IMR-90 (cell line): ENCODE measurements around the gene DLEU7. TPM values are rescaled to one million over a fixed set of nuclear protein-coding genes. Genes with fewer than 3 reads are reported as not detected.

Experiments used
- ATAC-seq: fragments of 200-7000 bp; cut with Tn5 transposase; 2 replicates; pipeline ENCODE4 v1.9.1; 2020; ENCODE audit warnings: low read depth, mild to moderate bottlenecking, moderate library complexity
- BruUV-seq: library from RNA; stranded (reverse); fragments of 400-500 nt; replicated peaks from 2 replicates; lab custom pipeline; 2021; lab: Mats Ljungman, UMichigan
- CTCF ChIA-PET: fragments of 300-600 bp; formaldehyde crosslinking; extraction: SDS; loops from one replicate; lab custom pipeline; 2021; ENCODE audit warnings: antibody characterized with exemption; lab: Yijun Ruan, JAX
- POLR2A ChIA-PET: fragments of 300-600 bp; sonication (Branson Sonifier 250); formaldehyde crosslinking; loops from one replicate; lab custom pipeline; 2022; ENCODE audit warnings: antibody characterized with exemption; ENCODE audit not compliant: unreplicated experiment; lab: Charles Lee
- DNase-seq: peaks from one replicate; pipeline ENCODE4 v3.0.0; 2013
- H2AFZ ChIP-seq: replicated peaks from 2 replicates; pipeline ENCODE3; 2013; ENCODE audit warnings: low read length, mild to moderate bottlenecking; ENCODE audit not compliant: poor library complexity
- H2AK5ac ChIP-seq: 2 replicates; pipeline ENCODE4 v1.6.1; 2013; ENCODE audit warnings: low read depth, low read length, inconsistent platforms
- H2AK9ac ChIP-seq: replicated peaks from 2 replicates; pipeline ENCODE3; 2013; ENCODE audit warnings: mild to moderate bottlenecking, low read depth, low read length, moderate library complexity; ENCODE audit not compliant: poor library complexity
- H2BK120ac ChIP-seq: 2 replicates; pipeline ENCODE4 v1.6.1; 2013; ENCODE audit warnings: low read depth, low read length, inconsistent platforms
- H2BK15ac ChIP-seq: 3 replicates; pipeline ENCODE4 v1.6.1; 2013; ENCODE audit warnings: low read depth, low read length, inconsistent platforms
- H2BK20ac ChIP-seq: 2 replicates; pipeline ENCODE4 v1.6.1; 2013; ENCODE audit warnings: low read depth, mild to moderate bottlenecking, inconsistent platforms, low read length, moderate library complexity
- H2BK5ac ChIP-seq: 2 replicates; pipeline ENCODE4 v1.6.1; 2013; ENCODE audit warnings: mild to moderate bottlenecking, low read depth, low read length, inconsistent platforms; ENCODE audit not compliant: poor library complexity, severe bottlenecking
- H3K14ac ChIP-seq: replicated peaks from 2 replicates; pipeline ENCODE4 v1.6.1; 2013; ENCODE audit warnings: low read depth, low read length, inconsistent platforms
- H3K18ac ChIP-seq: 2 replicates; pipeline ENCODE4 v1.6.1; 2013; ENCODE audit warnings: low read depth, low read length, control low read depth
- H3K23ac ChIP-seq: 2 replicates; pipeline ENCODE4 v1.6.1; 2013; ENCODE audit warnings: low read depth, low read length, inconsistent platforms
- H3K27ac ChIP-seq: 2 replicates; pipeline ENCODE4 v1.5.1; 2013; ENCODE audit warnings: mild to moderate bottlenecking, control low read depth, low read length; ENCODE audit not compliant: insufficient read depth
- H3K27me3 ChIP-seq: 2 replicates; pipeline ENCODE4 v1.6.1; 2013; ENCODE audit warnings: low read length; ENCODE audit not compliant: control insufficient read depth, insufficient read depth
- H3K36me3 ChIP-seq: 2 replicates; pipeline ENCODE4 v1.6.1; 2013; ENCODE audit warnings: low read length, mixed read lengths; ENCODE audit not compliant: control insufficient read depth, insufficient read depth
- H3K4ac ChIP-seq: 2 replicates; pipeline ENCODE4 v1.6.1; 2013; ENCODE audit warnings: low read depth, low read length, inconsistent platforms
- H3K4me1 ChIP-seq: 2 replicates; pipeline ENCODE4 v1.6.1; 2013; ENCODE audit warnings: low read length, mixed read lengths; ENCODE audit not compliant: control insufficient read depth, insufficient read depth
- H3K4me2 ChIP-seq: 2 replicates; pipeline ENCODE4 v1.6.1; 2013; ENCODE audit warnings: low read depth, mild to moderate bottlenecking, control low read depth, low read length, moderate library complexity
- H3K4me3 ChIP-seq: 2 replicates; pipeline ENCODE4 v1.5.1; 2013; ENCODE audit warnings: low read depth, mild to moderate bottlenecking, control low read depth, low read length, moderate library complexity; ENCODE audit not compliant: insufficient read depth
- H3K56ac ChIP-seq: 2 replicates; pipeline ENCODE4 v1.6.1; 2013; ENCODE audit warnings: low read length, inconsistent platforms; ENCODE audit not compliant: insufficient read depth; ENCODE audit errors: extremely low read depth
- H3K79me1 ChIP-seq, 2 experiments: 2 replicates each; pipeline ENCODE4 v1.6.1; 2013; ENCODE audit warnings: low read length in 2 of 2, inconsistent platforms in 1 of 2, low read depth in 1 of 2
- H3K9ac ChIP-seq: 2 replicates; pipeline ENCODE4 v1.6.1; 2013; ENCODE audit warnings: low read depth, low read length, control low read depth
- H3K9me1 ChIP-seq: 2 replicates; pipeline ENCODE4 v1.6.1; 2013; ENCODE audit warnings: low read length, inconsistent platforms; ENCODE audit not compliant: insufficient read depth
- H3K9me3 ChIP-seq: 2 replicates; pipeline ENCODE4 v1.6.1; 2013; ENCODE audit warnings: low read length; ENCODE audit not compliant: control insufficient read depth, insufficient read depth
- H4K20me1 ChIP-seq: 2 replicates; pipeline ENCODE4 v1.6.1; 2013; ENCODE audit warnings: low read length, inconsistent platforms; ENCODE audit not compliant: insufficient read depth
- H4K5ac ChIP-seq: 2 replicates; pipeline ENCODE4 v1.6.1; 2013; ENCODE audit warnings: mild to moderate bottlenecking, low read depth, low read length, control low read depth
- H4K8ac ChIP-seq, 2 experiments: 2 replicates each; pipeline ENCODE4 v1.6.1; 2013; ENCODE audit warnings: low read depth in 2 of 2, low read length in 2 of 2, control low read depth in 1 of 2, inconsistent platforms in 1 of 2
- H4K91ac ChIP-seq: 2 replicates; pipeline ENCODE4 v1.6.1; 2013; ENCODE audit warnings: low read depth, low read length, inconsistent platforms; ENCODE audit not compliant: insufficient read depth
- BHLHE40 ChIP-seq: fragments of 150-350 bp; IDR thresholded peaks from 2 replicates; pipeline ENCODE4 v1.6.1; 2016; ENCODE audit warnings: mild to moderate bottlenecking, low read depth, low read length
- CEBPB ChIP-seq: IDR thresholded peaks from 2 replicates; pipeline ENCODE4 v1.6.1; 2012; ENCODE audit warnings: low read depth, low read length, improper control_type of control experiment
- CHD1 ChIP-seq: IDR thresholded peaks from 2 replicates; pipeline ENCODE4 v1.6.1; 2012; ENCODE audit warnings: low read depth, low read length, improper control_type of control experiment
- FOS ChIP-seq: fragments of 150-350 bp; IDR thresholded peaks from 2 replicates; pipeline ENCODE4 v1.6.1; 2016; ENCODE audit warnings: low read depth, low read length
- MAFK ChIP-seq: IDR thresholded peaks from 2 replicates; pipeline ENCODE4 v1.6.1; 2012; ENCODE audit warnings: low read depth, low read length, improper control_type of control experiment
- MAZ ChIP-seq: IDR thresholded peaks from 2 replicates; pipeline ENCODE4 v1.6.1; 2012; ENCODE audit warnings: low read depth, mild to moderate bottlenecking, low read length, improper control_type of control experiment, moderate library complexity, borderline replicate concordance
- MXI1 ChIP-seq: IDR thresholded peaks from 2 replicates; pipeline ENCODE4 v1.6.1; 2012; ENCODE audit warnings: low read depth, mild to moderate bottlenecking, low read length, moderate library complexity, borderline replicate concordance
- POLR2A ChIP-seq: IDR thresholded peaks from 2 replicates; pipeline ENCODE4 v1.6.1; 2012; ENCODE audit warnings: mild to moderate bottlenecking, low read depth, low read length
- RAD21 ChIP-seq: IDR thresholded peaks from 2 replicates; pipeline ENCODE4 v1.6.1; 2012; ENCODE audit warnings: low read length, improper control_type of control experiment
- SMC3 ChIP-seq: fragments of 150-350 bp; IDR thresholded peaks from 2 replicates; pipeline ENCODE4 v1.6.1; 2016; ENCODE audit warnings: low read depth, mild to moderate bottlenecking, antibody characterized with exemption, low read length, moderate library complexity
- WGBS, 2 experiments: methylation state at CpG; one replicate each; pipeline versions ENCODE4 v1.1.5 to v1.1.7; 2013; ENCODE audit warnings: missing lambda C conversion rate in 2 of 2; ENCODE audit not compliant: insufficient read length in 1 of 2; ENCODE audit errors: extremely low coverage in 2 of 2; 5-methylcytosine and 5-hydroxymethylcytosine counted together
- dilution Hi-C: fragments of 300-500 bp; cut with HindIII; formaldehyde crosslinking; loops from one replicate; pipeline ENCODE4 v1.14.3; 2018; ENCODE audit warnings: low sequenced_read_pairs; ENCODE audit not compliant: unreplicated experiment
- in situ Hi-C: fragments of 300-500 bp; cut with MboI; formaldehyde crosslinking; loops from 3 replicates; pipeline ENCODE4 v1.14.3; 2019; ENCODE audit warnings: low sequenced_read_pairs, inconsistent platforms, mixed read lengths
- intact Hi-C: fragments of 100-400 bp; cut with micrococcal nuclease; formaldehyde crosslinking; loops from 2 replicates; pipeline ENCODE4 v1.10.0; 2022
- polyA plus RNA-seq, 3 experiments: library from polyadenylated mRNA; depleted of rRNA; stranded (reverse); fragments of >200 nt; gene quantifications; 2 replicates each; pipeline ENCODE4 v1.2.3, GENCODE V29; 2012; ENCODE audit warnings: low replicate concordance in 1 of 3
- total RNA-seq: library from RNA; depleted of rRNA; stranded (reverse); fragments of >200 nt; gene quantifications from 2 replicates; pipeline ENCODE4 v1.2.3, GENCODE V29; 2012
- TF ChIP-seq, protein P1 (sequence below): conservative IDR thresholded peaks from 2 replicates; pipeline ENCODE4 v1.5.1; 2012; ENCODE audit warnings: mild to moderate bottlenecking, low read depth, low read length, improper control_type of control experiment
- TF ChIP-seq, protein P2 (sequence below): fragments of 150-350 bp; IDR thresholded peaks from 2 replicates; pipeline ENCODE4 v1.6.1; 2016; ENCODE audit warnings: low read depth, mild to moderate bottlenecking, low read length, moderate library complexity, borderline replicate concordance

Gene DLEU7
- total and polyA plus RNA-seq, 2 of the 4 experiments (the other 2 are of a cell fraction) = not detected

DNA sequence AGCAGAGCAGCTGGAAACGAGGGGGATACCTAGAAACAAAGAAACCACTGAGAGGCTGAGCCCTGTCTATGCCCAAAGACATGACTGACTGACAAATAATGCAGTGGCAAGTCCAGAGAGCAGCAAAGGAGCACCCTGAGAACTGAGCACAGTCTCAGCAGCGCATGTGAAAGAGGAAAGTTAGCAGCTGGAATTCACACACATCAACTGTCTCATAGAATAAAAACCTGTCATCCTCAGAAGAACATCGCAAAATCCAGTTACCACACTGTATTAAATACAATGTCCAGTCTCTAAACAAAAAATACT, 24.1 kb upstream of the DLEU7 start:
- H2BK120ac ChIP-seq = no peak overlapping the region
- no peak overlapping the region for H3K23ac ChIP-seq
- no peak overlapping the region for H3K14ac ChIP-seq
- no TSS peak for BruUV-seq
- no peak overlapping the region for H4K8ac ChIP-seq
- CTCF ChIA-PET = no interaction called here
- H3K9me1 ChIP-seq = no peaks in the 10 kb centered on the region
- no peaks in the 10 kb centered on the region for H3K79me1 ChIP-seq
- H3K4ac ChIP-seq = no peak overlapping the region
- no peak overlapping the region for H2AFZ ChIP-seq
- H4K20me1 ChIP-seq = no peaks in the 10 kb centered on the region
- no peak for DNase-seq
- no peak overlapping the region for H3K56ac ChIP-seq
- no peak overlapping the region for H4K91ac ChIP-seq
- no peak overlapping the region for H2BK5ac ChIP-seq
- H3K4me3 ChIP-seq = no peak overlapping the region
- H3K9ac ChIP-seq = no peak overlapping the region
- in situ Hi-C loops = no loop called here
- H4K5ac ChIP-seq = no peak overlapping the region
- no peak for TF ChIP-seq POLR2A
- no peak for TF ChIP-seq FOS
- no peak for TF ChIP-seq BHLHE40
- TF ChIP-seq MAZ = no peak
- TF ChIP-seq RAD21 = no peak
- TF ChIP-seq CEBPB = no peak
- no peak for TF ChIP-seq CHD1
- TF ChIP-seq, protein P1, sequence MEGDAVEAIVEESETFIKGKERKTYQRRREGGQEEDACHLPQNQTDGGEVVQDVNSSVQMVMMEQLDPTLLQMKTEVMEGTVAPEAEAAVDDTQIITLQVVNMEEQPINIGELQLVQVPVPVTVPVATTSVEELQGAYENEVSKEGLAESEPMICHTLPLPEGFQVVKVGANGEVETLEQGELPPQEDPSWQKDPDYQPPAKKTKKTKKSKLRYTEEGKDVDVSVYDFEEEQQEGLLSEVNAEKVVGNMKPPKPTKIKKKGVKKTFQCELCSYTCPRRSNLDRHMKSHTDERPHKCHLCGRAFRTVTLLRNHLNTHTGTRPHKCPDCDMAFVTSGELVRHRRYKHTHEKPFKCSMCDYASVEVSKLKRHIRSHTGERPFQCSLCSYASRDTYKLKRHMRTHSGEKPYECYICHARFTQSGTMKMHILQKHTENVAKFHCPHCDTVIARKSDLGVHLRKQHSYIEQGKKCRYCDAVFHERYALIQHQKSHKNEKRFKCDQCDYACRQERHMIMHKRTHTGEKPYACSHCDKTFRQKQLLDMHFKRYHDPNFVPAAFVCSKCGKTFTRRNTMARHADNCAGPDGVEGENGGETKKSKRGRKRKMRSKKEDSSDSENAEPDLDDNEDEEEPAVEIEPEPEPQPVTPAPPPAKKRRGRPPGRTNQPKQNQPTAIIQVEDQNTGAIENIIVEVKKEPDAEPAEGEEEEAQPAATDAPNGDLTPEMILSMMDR = no peak
- TF ChIP-seq MAFK = no peak
- no peak for TF ChIP-seq SMC3
- no peak for TF ChIP-seq MXI1
- TF ChIP-seq, protein P2, sequence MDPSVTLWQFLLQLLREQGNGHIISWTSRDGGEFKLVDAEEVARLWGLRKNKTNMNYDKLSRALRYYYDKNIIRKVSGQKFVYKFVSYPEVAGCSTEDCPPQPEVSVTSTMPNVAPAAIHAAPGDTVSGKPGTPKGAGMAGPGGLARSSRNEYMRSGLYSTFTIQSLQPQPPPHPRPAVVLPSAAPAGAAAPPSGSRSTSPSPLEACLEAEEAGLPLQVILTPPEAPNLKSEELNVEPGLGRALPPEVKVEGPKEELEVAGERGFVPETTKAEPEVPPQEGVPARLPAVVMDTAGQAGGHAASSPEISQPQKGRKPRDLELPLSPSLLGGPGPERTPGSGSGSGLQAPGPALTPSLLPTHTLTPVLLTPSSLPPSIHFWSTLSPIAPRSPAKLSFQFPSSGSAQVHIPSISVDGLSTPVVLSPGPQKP = no peak
- no peaks in the 10 kb centered on the region for H3K4me1 ChIP-seq
- H2BK15ac ChIP-seq = no peak overlapping the region
- no peak overlapping the region for H2AK5ac ChIP-seq
- POLR2A ChIA-PET = no interaction called here
- no peak overlapping the region for H2AK9ac ChIP-seq
- no peaks in the 10 kb centered on the region for H3K9me3 ChIP-seq
- no peak overlapping the region for H3K27ac ChIP-seq
- no peak for ATAC-seq
- no peak overlapping the region for H3K18ac ChIP-seq
- no peak overlapping the region for H3K4me2 ChIP-seq
- intact Hi-C loops = no loop called here
- H3K27me3 ChIP-seq = peaks cover 7% of the 10 kb centered on the region
- dilution Hi-C loops = no loop called here
- no peaks in the 10 kb centered on the region for H3K36me3 ChIP-seq
- H2BK20ac ChIP-seq = no peak overlapping the region
- 0% methylated on average over 1 of the region's 3 CpGs; no CpG with 5 or more reads in 1 of the 2 experiments for WGBS, 2 experiments
